Measurements from ENCODE around the gene EHMT1.

EHMT1 gene

GRCh38 chr9:137697193-137697592 is 78.4 kb downstream of the EHMT1 start:
- Histone ChIP-seq H3K27me3 (ENCODE audit: control insufficient read depth in 1 of 2, insufficient read depth in 1 of 2, low read length in 2 of 2) (no peaks in the 10 kb centered on the region), H3K23ac (ENCODE audit: low read length in 2 of 2) (no peak overlapping the region), H3K36me3 (ENCODE audit: control insufficient read depth in 1 of 2, insufficient read depth in 2 of 2, low read depth in 1 of 2, low read length in 2 of 2) (peaks cover 0 to 9% of the 10 kb centered on the region in 2 experiments), H3K9ac (ENCODE audit: low read length) (no peak overlapping the region), H3K4me2 (ENCODE audit: low read length, poor library complexity, severe bottlenecking) (no peak overlapping the region), H2BK5ac (ENCODE audit: low read depth, low read length, poor library complexity, severe bottlenecking) (no peak overlapping the region), H2BK12ac (ENCODE audit: low read length in 2 of 2) (no peak overlapping the region), H3K27ac (ENCODE audit: low read length, poor library complexity, severe bottlenecking) (no peak overlapping the region), H2BK15ac (ENCODE audit: low read depth, poor library complexity, severe bottlenecking) (no peak overlapping the region), H3K14ac (ENCODE audit: low read length in 2 of 2) (no peak overlapping the region), H2AFZ (ENCODE audit: low read depth, low read length) (no peak overlapping the region), H2AK5ac (ENCODE audit: low read length, severe bottlenecking) (no peak overlapping the region), H3K9me3 (ENCODE audit: control insufficient read depth, low read length) (no peaks in the 10 kb centered on the region), H4K91ac (ENCODE audit: low read length) (no peak overlapping the region), H3K4ac (ENCODE audit: low read depth in 1 of 2, low read length in 2 of 2) (no peak overlapping the region), H3K4me1 (ENCODE audit: control insufficient read depth, insufficient read depth, low read depth, low read length) (peaks cover 19% of the 10 kb centered on the region), H2BK120ac (ENCODE audit: low read depth, low read length) (no peak overlapping the region), H3K18ac (ENCODE audit: low read depth in 1 of 2, low read length in 2 of 2) (no peak overlapping the region), H4K8ac (ENCODE audit: low read length) (no peak overlapping the region), H3K79me1 (replicated peaks; ENCODE audit: low read length, poor library complexity, severe bottlenecking) (peaks cover 36% of the 10 kb centered on the region), H3K4me3 (ENCODE audit: insufficient read depth in 1 of 2, low read depth in 1 of 2, low read length in 2 of 2) (no peak overlapping the region)
- 92% methylated on average over 5 of the region's 5 CpGs for WGBS
- no peak for DNase-seq

DNA sequence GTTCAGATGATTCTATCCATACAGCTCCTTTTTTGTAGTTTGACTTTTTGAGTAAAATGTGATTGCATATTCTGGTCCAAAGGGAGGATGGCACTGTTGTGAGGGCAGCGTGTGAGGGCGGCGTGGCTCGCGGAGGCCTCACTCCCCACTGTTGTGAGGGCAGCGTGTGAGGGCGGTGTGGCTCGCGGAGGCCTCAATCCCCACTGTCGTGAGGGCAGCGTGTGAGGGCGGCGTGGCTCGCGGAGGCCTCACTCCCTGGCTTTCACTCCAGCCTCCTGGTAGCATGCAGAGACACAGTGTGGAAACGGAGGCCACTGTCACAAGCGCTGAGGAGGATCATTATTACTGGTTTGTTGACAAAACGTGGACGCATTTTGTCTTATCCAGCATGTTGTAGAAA is 79.0 kb downstream of the EHMT1 start:
- Histone ChIP-seq H3K79me1 (replicated peaks; ENCODE audit: low read length, poor library complexity, severe bottlenecking) (peaks cover 39% of the 10 kb centered on the region), H2AFZ (ENCODE audit: low read depth, low read length) (no peak overlapping the region), H3K14ac (ENCODE audit: low read length in 2 of 2) (no peak overlapping the region), H3K27me3 (ENCODE audit: control insufficient read depth in 1 of 2, insufficient read depth in 1 of 2, low read length in 2 of 2) (no peaks in the 10 kb centered on the region), H3K18ac (ENCODE audit: low read depth in 1 of 2, low read length in 2 of 2) (no peak overlapping the region), H2BK15ac (ENCODE audit: low read depth, poor library complexity, severe bottlenecking) (no peak overlapping the region), H4K91ac (ENCODE audit: low read length) (no peak overlapping the region), H3K4ac (ENCODE audit: low read depth in 1 of 2, low read length in 2 of 2) (no peak overlapping the region), H2BK12ac (ENCODE audit: low read length in 2 of 2) (no peak overlapping the region), H3K4me2 (ENCODE audit: low read length, poor library complexity, severe bottlenecking) (no peak overlapping the region), H3K4me1 (ENCODE audit: control insufficient read depth, insufficient read depth, low read depth, low read length) (peaks cover 16% of the 10 kb centered on the region), H3K27ac (ENCODE audit: low read length, poor library complexity, severe bottlenecking) (no peak overlapping the region), H3K36me3 (ENCODE audit: control insufficient read depth in 1 of 2, insufficient read depth in 2 of 2, low read depth in 1 of 2, low read length in 2 of 2) (peaks cover 0 to 16% of the 10 kb centered on the region in 2 experiments), H2AK5ac (ENCODE audit: low read length, severe bottlenecking) (no peak overlapping the region), H2BK5ac (ENCODE audit: low read depth, low read length, poor library complexity, severe bottlenecking) (no peak overlapping the region), H3K4me3 (ENCODE audit: insufficient read depth in 1 of 2, low read depth in 1 of 2, low read length in 2 of 2) (no peak overlapping the region), H3K23ac (ENCODE audit: low read length in 2 of 2) (no peak overlapping the region), H3K9me3 (ENCODE audit: control insufficient read depth, low read length) (no peaks in the 10 kb centered on the region), H2BK120ac (ENCODE audit: low read depth, low read length) (no peak overlapping the region), H3K9ac (ENCODE audit: low read length) (no peak overlapping the region), H4K8ac (ENCODE audit: low read length) (no peak overlapping the region)
- DNase-seq: no peak
- WGBS: 97% methylated on average over 19 of the region's 19 CpGs

DNA sequence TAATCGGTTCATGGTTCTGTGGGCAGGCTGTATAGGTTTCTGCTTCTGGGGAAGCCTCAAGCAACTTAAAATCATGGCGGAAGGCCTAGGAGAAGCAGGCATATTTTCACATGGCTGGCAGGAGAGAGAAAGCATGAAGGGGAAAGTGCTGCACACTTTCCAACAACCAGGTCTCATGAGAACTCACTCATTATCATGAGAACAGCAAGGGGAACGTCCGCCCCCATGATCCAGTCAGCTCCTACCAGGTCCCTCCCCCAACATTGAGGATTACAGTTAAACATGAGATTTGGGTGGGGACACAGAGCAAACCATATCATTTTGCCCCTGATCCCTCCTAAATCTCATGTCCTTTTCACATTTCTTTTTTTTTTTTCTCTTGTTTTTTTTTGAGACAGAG is 82.1 kb downstream of the EHMT1 start:
- no peak overlapping the region for H2BK15ac ChIP-seq (ENCODE audit: low read depth, poor library complexity, severe bottlenecking)
- H3K27ac ChIP-seq (ENCODE audit: low read length, poor library complexity, severe bottlenecking): no peak overlapping the region
- H4K8ac ChIP-seq (ENCODE audit: low read length): no peak overlapping the region
- no peak for DNase-seq
- H3K36me3 ChIP-seq (ENCODE audit: control insufficient read depth in 1 of 2, insufficient read depth in 2 of 2, low read depth in 1 of 2, low read length in 2 of 2): peaks cover 0 to 15% of the 10 kb centered on the region in 2 experiments
- H3K9ac ChIP-seq (ENCODE audit: low read length): no peak overlapping the region
- H3K14ac ChIP-seq (ENCODE audit: low read length in 2 of 2): no peak overlapping the region
- no peaks in the 10 kb centered on the region for H3K9me3 ChIP-seq (ENCODE audit: control insufficient read depth, low read length)
- H2AFZ ChIP-seq (ENCODE audit: low read depth, low read length): no peak overlapping the region
- no peak overlapping the region for H4K91ac ChIP-seq (ENCODE audit: low read length)
- H2AK5ac ChIP-seq (ENCODE audit: low read length, severe bottlenecking): no peak overlapping the region
- H3K79me1 ChIP-seq (replicated peaks; ENCODE audit: low read length, poor library complexity, severe bottlenecking): peaks cover 36% of the 10 kb centered on the region
- H3K18ac ChIP-seq (ENCODE audit: low read depth in 1 of 2, low read length in 2 of 2): no peak overlapping the region
- WGBS: 93% methylated on average over 4 of the region's 4 CpGs
- no peak overlapping the region for H3K4me2 ChIP-seq (ENCODE audit: low read length, poor library complexity, severe bottlenecking)
- peaks cover 9% of the 10 kb centered on the region for H3K4me1 ChIP-seq (ENCODE audit: control insufficient read depth, insufficient read depth, low read depth, low read length)
- H2BK120ac ChIP-seq (ENCODE audit: low read depth, low read length): no peak overlapping the region
- H2BK5ac ChIP-seq (ENCODE audit: low read depth, low read length, poor library complexity, severe bottlenecking): no peak overlapping the region
- no peaks in the 10 kb centered on the region for H3K27me3 ChIP-seq (ENCODE audit: control insufficient read depth in 1 of 2, insufficient read depth in 1 of 2, low read length in 2 of 2)
- no peak overlapping the region for H2BK12ac ChIP-seq (ENCODE audit: low read length in 2 of 2)
- H3K4ac ChIP-seq (ENCODE audit: low read depth in 1 of 2, low read length in 2 of 2): no peak overlapping the region
- H3K23ac ChIP-seq (ENCODE audit: low read length in 2 of 2): no peak overlapping the region
- H3K4me3 ChIP-seq (ENCODE audit: insufficient read depth in 1 of 2, low read depth in 1 of 2, low read length in 2 of 2): no peak overlapping the region

GRCh38 chr9:137702615-137703379 is 84.0 kb downstream of the EHMT1 start:
- H3K9ac ChIP-seq (ENCODE audit: low read length): no peak overlapping the region
- no peak overlapping the region for H2BK12ac ChIP-seq (ENCODE audit: low read length in 2 of 2)
- over 99% methylated on average over 7 of the region's 7 CpGs for WGBS
- no peak overlapping the region for H3K4me2 ChIP-seq (ENCODE audit: low read length, poor library complexity, severe bottlenecking)
- no peak for DNase-seq
- no peak overlapping the region for H2BK15ac ChIP-seq (ENCODE audit: low read depth, poor library complexity, severe bottlenecking)
- no peak overlapping the region for H3K14ac ChIP-seq (ENCODE audit: low read length in 2 of 2)
- H3K23ac ChIP-seq (ENCODE audit: low read length in 2 of 2): no peak overlapping the region
- no peak overlapping the region for H4K91ac ChIP-seq (ENCODE audit: low read length)
- H2AFZ ChIP-seq (ENCODE audit: low read depth, low read length): no peak overlapping the region
- no peak overlapping the region for H2BK120ac ChIP-seq (ENCODE audit: low read depth, low read length)
- no peak overlapping the region for H3K4me3 ChIP-seq (ENCODE audit: insufficient read depth in 1 of 2, low read depth in 1 of 2, low read length in 2 of 2)
- no peak overlapping the region for H3K18ac ChIP-seq (ENCODE audit: low read depth in 1 of 2, low read length in 2 of 2)
- H2AK5ac ChIP-seq (ENCODE audit: low read length, severe bottlenecking): no peak overlapping the region
- H2BK5ac ChIP-seq (ENCODE audit: low read depth, low read length, poor library complexity, severe bottlenecking): no peak overlapping the region
- H3K36me3 ChIP-seq (ENCODE audit: control insufficient read depth in 1 of 2, insufficient read depth in 2 of 2, low read depth in 1 of 2, low read length in 2 of 2): peaks cover 0 to 12% of the 10 kb centered on the region in 2 experiments
- no peaks in the 10 kb centered on the region for H3K9me3 ChIP-seq (ENCODE audit: control insufficient read depth, low read length)
- no peak overlapping the region for H4K8ac ChIP-seq (ENCODE audit: low read length)
- no peaks in the 10 kb centered on the region for H3K27me3 ChIP-seq (ENCODE audit: control insufficient read depth in 1 of 2, insufficient read depth in 1 of 2, low read length in 2 of 2)
- no peak overlapping the region for H3K27ac ChIP-seq (ENCODE audit: low read length, poor library complexity, severe bottlenecking)
- peaks cover 35% of the 10 kb centered on the region for H3K79me1 ChIP-seq (replicated peaks; ENCODE audit: low read length, poor library complexity, severe bottlenecking)
- H3K4ac ChIP-seq (ENCODE audit: low read depth in 1 of 2, low read length in 2 of 2): no peak overlapping the region
- peaks cover 15% of the 10 kb centered on the region for H3K4me1 ChIP-seq (ENCODE audit: control insufficient read depth, insufficient read depth, low read depth, low read length)
